Calu3 (cell line): ENCODE data around the gene SAP30. TPM values are rescaled to one million over a fixed set of nuclear protein-coding genes. Genes with fewer than 3 reads are reported as not detected.
A peak's percentile ranks its signal among the peaks of the same experiment; 100 is the strongest.

Source experiments
- BruUV-seq: library from RNA; stranded (reverse); fragments of 400-500 nt; replicated peaks from 2 replicates; lab custom pipeline; 2021; lab: Mats Ljungman, UMichigan
- CTCF ChIA-PET: fragments of 300-600 bp; sonication (Branson Sonifier 250); formaldehyde crosslinking; loops from one replicate; lab custom pipeline; 2022; ENCODE audit warnings: antibody characterized with exemption; lab: Charles Lee
- DNase-seq: peaks from one replicate; pipeline ENCODE4 v3.0.0; 2022
- H3K27ac Mint-ChIP-seq: one replicate; pipeline ENCODE4 v1.8.0; 2022; ENCODE audit warnings: mixed read lengths; ENCODE audit not compliant: unreplicated experiment
- H3K27me3 Mint-ChIP-seq: one replicate; pipeline ENCODE4 v1.8.0; 2022; ENCODE audit warnings: mixed read lengths; ENCODE audit not compliant: unreplicated experiment
- H3K36me3 Mint-ChIP-seq: one replicate; pipeline ENCODE4 v1.8.0; 2022; ENCODE audit warnings: mild to moderate bottlenecking, moderate library complexity, mixed read lengths; ENCODE audit not compliant: insufficient read depth, unreplicated experiment
- H3K4me1 Mint-ChIP-seq: one replicate; pipeline ENCODE4 v1.8.0; 2022; ENCODE audit warnings: mild to moderate bottlenecking, low read depth, mixed read lengths; ENCODE audit not compliant: unreplicated experiment
- H3K4me3 Mint-ChIP-seq: one replicate; pipeline ENCODE4 v1.8.0; 2022; ENCODE audit warnings: mild to moderate bottlenecking, low read depth, moderate library complexity, mixed read lengths; ENCODE audit not compliant: unreplicated experiment
- H3K9me3 Mint-ChIP-seq: one replicate; pipeline ENCODE4 v1.8.0; 2022; ENCODE audit warnings: low read depth, mixed read lengths; ENCODE audit not compliant: unreplicated experiment
- intact Hi-C: fragments of 100-400 bp; cut with micrococcal nuclease; formaldehyde crosslinking; loops from one replicate; pipeline ENCODE4 v1.10.0; 2022; ENCODE audit not compliant: unreplicated experiment
- total RNA-seq: library from RNA; stranded (reverse); gene quantifications from 2 replicates; pipeline ENCODE4 v1.2.3, GENCODE V29; 2022
- TF ChIP-seq, protein P1 (sequence below): fragments of 200-600 bp; IDR thresholded peaks from one replicate; pipeline ENCODE4 v1.8.0; 2022; ENCODE audit warnings: antibody characterized with exemption; ENCODE audit not compliant: unreplicated experiment

Gene SAP30
- total RNA-seq, 1 experiment from 2014 or later: 12.7 TPM

DNA sequence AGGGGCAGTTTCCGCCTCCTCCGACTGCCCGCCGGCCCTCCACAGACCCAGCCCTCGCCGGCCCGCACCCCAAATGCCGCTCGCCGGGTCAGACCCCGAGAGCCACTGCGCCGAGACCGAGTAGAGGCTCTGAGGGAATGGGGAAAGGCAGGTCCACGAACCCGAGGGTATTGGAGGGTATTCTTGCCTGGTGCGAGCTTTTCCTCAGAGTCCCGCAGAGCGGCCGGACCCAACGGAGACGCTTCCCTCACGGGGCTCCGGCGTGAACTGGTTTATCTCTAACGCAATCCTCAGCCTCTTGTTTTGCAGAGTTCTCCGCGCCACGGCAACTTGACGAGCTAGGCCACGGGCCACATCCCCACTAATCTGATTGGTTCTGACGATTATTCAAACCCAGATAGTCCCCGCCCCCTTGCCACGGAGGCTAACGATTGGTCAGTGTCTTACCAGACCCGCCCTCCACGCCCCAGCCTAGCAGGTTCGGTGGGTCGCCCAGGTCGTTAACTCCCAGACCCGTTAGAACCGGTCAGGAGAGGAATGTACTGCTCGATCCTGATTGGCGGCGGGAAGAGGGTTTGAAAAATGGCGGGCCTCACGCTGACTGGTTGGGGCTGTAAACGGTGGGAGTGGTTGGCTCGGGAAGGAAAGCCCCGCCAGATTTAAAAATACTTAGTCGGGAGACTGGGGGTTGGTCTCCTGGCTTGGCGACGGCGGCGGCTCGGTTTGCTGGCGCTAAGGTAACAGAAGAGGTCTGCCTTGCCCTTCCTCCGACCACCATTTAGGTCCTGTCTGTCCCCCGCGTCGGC is 36.5 kb upstream of the SAP30 start, which contains the start of gene HMGB2:
Gene HMGB2 (minus strand): TSS at position 274 of the 806 bp plus-strand sequence. CDS start 709 bp downstream, outside the sequence.
- H3K4me1 Mint-ChIP-seq: peaks cover 19% of the 10 kb centered on the region
- CTCF ChIA-PET: interaction anchor here (0.8 to 2.3 kb wide), 4 partner anchors 33 to 86 kb away, joined by 3 to 12 read pairs (median 5); partner anchors contain the start of gene SAP30
- H3K4me3 Mint-ChIP-seq: peak within 1 kb of the TSS; percentile 93

DNA sequence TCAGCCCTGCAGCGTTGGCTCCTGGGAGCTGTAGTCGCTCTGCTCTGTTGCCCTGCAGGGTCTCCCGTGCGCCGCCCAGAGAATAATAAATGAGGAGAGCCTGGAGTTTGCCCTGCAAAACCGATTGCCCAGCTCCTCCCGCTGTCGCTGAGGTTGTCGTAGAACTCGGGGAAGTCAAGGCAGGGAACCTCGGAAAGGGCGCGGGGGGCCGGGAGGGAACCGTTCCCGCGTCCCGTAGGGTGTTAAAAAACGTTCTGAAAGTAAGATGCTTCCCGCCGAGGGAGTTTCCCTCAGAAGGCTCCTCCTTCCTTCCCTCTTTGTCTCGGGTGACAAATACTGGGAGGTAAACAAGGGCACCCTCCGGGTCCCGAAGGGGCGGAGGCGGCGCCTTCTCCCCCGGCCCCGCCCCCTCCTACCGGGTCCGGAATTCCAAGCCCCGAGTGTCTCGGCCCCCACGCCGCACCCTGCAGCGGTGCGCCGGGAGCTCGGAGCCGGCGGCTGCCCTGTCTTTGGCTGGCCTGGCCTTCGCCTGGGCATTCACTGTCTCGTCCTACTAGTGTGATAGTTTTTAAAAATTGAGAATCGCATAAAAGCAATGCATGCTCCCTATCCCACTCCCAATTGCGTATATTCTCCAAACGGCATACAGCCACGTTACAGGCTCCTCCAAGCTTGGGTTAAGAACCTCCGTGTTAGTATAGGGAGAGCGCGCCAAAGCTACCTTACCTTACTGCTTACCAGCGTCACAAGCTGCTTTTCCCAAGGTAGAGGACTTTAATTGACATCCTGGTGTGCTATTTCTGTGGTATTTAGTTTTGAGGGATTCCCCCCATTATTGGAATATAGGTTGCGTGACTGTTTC is 35.6 kb upstream of the SAP30 start:
- BruUV-seq: TSS peak; percentile 76
- CTCF ChIA-PET: interaction anchor here (0.6 to 2.3 kb wide), 6 partner anchors 26 to 321 kb away, joined by 3 to 12 read pairs (median 4); partner anchors contain the start of gene SAP30
- TF ChIP-seq, protein P1, sequence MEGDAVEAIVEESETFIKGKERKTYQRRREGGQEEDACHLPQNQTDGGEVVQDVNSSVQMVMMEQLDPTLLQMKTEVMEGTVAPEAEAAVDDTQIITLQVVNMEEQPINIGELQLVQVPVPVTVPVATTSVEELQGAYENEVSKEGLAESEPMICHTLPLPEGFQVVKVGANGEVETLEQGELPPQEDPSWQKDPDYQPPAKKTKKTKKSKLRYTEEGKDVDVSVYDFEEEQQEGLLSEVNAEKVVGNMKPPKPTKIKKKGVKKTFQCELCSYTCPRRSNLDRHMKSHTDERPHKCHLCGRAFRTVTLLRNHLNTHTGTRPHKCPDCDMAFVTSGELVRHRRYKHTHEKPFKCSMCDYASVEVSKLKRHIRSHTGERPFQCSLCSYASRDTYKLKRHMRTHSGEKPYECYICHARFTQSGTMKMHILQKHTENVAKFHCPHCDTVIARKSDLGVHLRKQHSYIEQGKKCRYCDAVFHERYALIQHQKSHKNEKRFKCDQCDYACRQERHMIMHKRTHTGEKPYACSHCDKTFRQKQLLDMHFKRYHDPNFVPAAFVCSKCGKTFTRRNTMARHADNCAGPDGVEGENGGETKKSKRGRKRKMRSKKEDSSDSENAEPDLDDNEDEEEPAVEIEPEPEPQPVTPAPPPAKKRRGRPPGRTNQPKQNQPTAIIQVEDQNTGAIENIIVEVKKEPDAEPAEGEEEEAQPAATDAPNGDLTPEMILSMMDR: no peak
- Mint-ChIP-seq H3K27me3 (no peaks in the 10 kb centered on the region), H3K9me3 (no peaks in the 10 kb centered on the region), H3K27ac (peak overlapping the region; percentile 60), H3K4me3 (peak overlapping the region; percentile 93), H3K36me3 (peaks cover 46% of the 10 kb centered on the region), H3K4me1 (peaks cover 19% of the 10 kb centered on the region)
- DNase-seq: peak; percentile 80
- intact Hi-C loops: loop anchor here (2.0 to 5.0 kb wide), 2 partner anchors 34 to 82 kb away; no protein-coding TSS in a partner anchor

More for the DNA sequence above, 36.5 kb upstream of the SAP30 start, which contains the start of gene HMGB2:
- Mint-ChIP-seq H3K27ac (peak within 1 kb of the TSS; percentile 60), H3K36me3 (peaks cover 46% of the 10 kb centered on the region), H3K27me3 (no peaks in the 10 kb centered on the region), H3K9me3 (no peaks in the 10 kb centered on the region)
- BruUV-seq: no TSS peak
- intact Hi-C loops: loop anchor here (2.0 to 5.0 kb wide), 2 partner anchors 35 to 83 kb away; no protein-coding TSS in a partner anchor
- TF ChIP-seq, protein P1: no peak
- DNase-seq: peak; percentile 98

DNA sequence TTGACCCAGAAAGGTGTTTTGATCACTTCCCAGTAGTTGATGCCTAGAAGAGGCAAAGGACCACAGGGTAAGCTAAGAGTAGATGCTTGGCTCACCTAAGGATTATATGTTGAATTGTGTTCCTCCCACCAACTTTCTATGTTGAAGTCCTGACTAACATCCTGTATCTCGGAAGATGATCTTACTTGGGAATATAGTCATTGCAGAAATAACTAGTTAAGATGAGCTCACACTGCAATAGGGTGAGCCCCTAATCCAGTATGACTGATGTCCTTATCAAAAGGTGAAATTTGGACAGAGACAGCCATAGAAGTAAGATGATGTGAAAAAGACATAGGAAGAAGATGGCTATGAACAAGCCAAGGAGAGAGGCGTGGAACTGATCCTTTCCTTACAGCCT is 33.3 kb upstream of the SAP30 start:
- Mint-ChIP-seq H3K27ac (no peak overlapping the region), H3K4me3 (no peak overlapping the region), H3K9me3 (no peaks in the 10 kb centered on the region), H3K36me3 (peaks cover 31% of the 10 kb centered on the region), H3K4me1 (peaks cover 10% of the 10 kb centered on the region), H3K27me3 (no peaks in the 10 kb centered on the region)
- intact Hi-C loops: no loop called here
- no peak for DNase-seq
- CTCF ChIA-PET: no interaction called here
- TF ChIP-seq, protein P1: no peak
- BruUV-seq: no TSS peak

DNA sequence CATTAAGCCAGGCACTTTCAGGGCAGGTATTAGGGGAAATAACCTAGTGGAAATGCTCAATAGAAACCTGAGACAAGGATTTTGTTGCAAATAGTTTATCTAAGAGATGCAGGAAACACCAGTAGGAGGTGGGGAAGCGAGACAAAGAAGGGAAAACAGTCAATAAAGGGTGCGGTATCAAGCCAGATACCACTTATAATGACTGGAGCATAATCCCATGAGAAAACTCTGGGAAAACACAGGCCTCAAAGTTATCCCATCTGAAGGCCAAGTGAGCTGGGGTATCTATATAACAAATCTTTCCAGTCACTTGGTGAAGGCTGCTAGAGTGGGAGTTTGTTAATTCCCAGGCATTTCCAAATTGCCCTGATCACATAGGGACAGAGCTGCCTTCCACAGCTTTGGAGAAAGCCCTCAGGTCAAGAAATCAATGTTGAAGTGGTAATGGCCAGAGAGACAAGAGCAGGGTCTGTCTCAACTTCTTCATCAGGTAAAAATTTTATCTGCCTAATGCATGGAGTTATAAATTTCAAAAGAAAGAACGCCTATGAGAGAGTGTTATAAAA is 26.8 kb upstream of the SAP30 start:
- Mint-ChIP-seq H3K27ac (no peak overlapping the region), H3K4me3 (no peak overlapping the region), H3K4me1 (no peaks in the 10 kb centered on the region), H3K36me3 (no peaks in the 10 kb centered on the region), H3K27me3 (no peaks in the 10 kb centered on the region), H3K9me3 (no peaks in the 10 kb centered on the region)
- CTCF ChIA-PET: no interaction called here
- DNase-seq: no peak
- TF ChIP-seq, protein P1: no peak
- intact Hi-C loops: no loop called here
- BruUV-seq: no TSS peak
